GM18868 (cell line): Measurements from ENCODE around the gene PARD6A.
A peak's percentile ranks its signal among the peaks of the same experiment; 100 is the strongest.

Experiments used
- ATAC-seq: cut with Tn5 transposase; IDR thresholded peaks from one replicate; pipeline ENCODE4 v1.9.1; 2021; ENCODE audit warnings: mild to moderate bottlenecking, moderate library complexity; ENCODE audit not compliant: unreplicated experiment

PARD6A gene, protein sequence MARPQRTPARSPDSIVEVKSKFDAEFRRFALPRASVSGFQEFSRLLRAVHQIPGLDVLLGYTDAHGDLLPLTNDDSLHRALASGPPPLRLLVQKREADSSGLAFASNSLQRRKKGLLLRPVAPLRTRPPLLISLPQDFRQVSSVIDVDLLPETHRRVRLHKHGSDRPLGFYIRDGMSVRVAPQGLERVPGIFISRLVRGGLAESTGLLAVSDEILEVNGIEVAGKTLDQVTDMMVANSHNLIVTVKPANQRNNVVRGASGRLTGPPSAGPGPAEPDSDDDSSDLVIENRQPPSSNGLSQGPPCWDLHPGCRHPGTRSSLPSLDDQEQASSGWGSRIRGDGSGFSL

DNA sequence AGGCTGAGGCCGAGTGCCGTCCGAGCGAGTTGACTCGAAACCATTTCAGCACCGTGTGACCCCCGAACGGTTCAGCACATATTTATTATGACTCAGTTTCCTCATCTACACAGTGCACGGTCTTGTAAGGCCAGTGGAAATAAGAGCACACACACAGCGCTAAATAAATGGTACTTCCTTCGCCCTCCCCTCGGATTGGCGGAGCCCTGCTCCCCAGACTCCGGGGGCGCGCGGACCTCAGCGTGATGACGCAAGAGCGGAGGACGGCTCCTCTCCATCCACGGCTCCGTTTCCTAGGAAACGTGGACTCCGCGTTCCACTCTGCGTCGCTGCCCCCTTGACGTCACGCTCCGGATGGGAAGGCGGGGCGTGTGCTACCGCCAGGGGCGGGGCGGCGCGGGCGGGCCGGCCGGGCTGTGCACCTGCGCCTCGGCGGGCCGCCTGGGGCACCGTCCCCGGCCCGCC lies at the start of gene PARD6A:
Gene PARD6A, plus strand, starts transcription at position 397 of the 465 bp plus-strand sequence. CDS start 79 bp downstream, outside the sequence.
- peak; percentile 78 for ATAC-seq

DNA sequence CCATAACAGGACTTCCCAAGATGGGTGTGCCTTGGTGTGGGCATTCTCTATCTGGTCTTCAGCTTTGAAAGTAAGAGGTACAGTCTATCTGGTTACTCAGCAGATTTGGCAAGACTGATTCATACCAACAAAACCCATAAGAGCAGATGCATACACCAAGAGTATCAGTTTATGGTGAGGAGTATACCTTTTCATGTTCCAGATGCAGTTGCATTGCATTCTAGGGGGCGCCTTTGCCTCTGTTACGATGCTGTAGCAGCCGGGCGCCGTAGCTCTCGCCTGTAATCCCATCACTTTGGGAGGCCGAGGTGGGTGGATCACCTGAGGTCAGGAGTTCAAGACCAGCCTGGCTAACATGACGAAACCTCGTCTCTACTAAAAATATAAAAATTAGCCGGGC lies 47.0 kb upstream of the PARD6A start:
- ATAC-seq = no peak

- ATAC-seq = no peak
Measured at GRCh38 chr16:67628216-67628615, 32.5 kb upstream of the PARD6A start.

GRCh38 chr16:67632415-67633172 lies 28.2 kb upstream of the PARD6A start:
- no peak for ATAC-seq

DNA sequence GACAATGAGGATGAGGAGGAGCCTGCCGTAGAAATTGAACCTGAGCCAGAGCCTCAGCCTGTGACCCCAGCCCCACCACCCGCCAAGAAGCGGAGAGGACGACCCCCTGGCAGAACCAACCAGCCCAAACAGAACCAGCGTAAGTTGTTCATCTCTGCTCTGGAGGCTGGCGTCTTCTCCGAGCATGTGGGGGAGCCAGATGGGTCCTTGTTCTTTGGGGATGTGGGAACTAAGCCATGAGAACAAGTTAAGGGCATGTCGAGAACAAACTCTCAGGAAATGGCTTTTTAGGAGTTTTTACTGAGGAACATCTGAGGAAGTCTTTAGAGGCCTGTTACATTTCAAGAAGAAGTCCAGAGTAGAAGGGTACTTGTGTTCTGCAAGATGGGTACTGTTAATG lies 24.0 kb upstream of the PARD6A start:
- no peak for ATAC-seq

DNA sequence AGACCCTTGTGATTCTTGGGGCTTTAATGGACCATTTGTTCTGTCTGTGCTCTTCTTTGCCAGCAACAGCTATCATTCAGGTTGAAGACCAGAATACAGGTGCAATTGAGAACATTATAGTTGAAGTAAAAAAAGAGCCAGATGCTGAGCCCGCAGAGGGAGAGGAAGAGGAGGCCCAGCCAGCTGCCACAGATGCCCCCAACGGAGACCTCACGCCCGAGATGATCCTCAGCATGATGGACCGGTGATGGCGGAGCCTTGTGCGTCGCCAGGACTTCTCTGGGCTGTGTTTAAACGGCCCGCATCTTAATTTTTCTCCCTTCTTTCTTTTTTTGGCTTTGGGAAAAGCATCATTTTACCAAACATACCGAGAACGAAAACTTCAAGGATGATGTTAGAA lies 23.1 kb upstream of the PARD6A start:
- ATAC-seq = no peak

DNA sequence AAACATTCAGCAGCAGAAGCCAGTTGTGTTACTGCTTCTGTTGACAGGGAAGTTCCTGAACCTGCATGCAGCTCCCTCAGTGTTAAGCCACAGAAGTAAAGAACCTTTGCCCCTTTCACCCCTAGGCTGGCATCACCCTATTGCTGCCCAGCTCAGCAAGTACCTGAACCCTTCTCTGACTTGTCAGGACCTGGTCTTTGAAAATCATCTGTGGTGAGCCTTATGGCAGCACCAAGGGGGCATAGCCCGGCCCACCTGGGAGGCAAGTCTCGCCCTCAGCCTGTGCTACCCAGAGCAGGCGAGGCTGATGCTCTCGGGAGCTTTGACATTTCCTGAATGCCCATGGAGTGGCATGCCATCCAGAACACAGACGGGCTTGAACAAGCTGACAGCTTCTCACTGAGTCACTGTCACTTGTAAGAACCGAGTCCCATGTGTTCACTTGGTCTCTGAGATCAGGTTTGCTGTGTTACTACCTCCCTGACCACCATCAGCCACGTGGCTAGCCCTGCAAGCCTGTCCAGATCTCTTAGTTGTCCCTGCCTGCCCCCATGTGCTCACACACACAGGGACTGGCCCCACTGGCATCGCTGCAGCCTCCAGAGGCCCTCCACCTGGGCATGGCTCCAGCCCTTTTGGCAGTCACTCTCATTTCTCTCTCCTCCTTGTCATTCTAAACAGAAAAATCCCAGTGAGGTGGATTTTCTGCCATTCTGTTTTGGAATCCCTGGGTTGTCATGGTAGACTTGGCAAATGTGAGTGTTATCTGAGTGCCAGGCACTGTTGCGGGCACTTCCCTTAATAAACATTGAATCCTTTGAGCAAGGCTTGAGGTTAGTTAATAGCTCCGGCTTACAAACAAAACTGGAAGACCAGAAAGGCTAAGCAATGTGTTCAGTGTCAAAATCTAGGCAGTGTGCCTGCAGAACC lies 18.7 kb upstream of the PARD6A start:
- ATAC-seq = no peak

DNA sequence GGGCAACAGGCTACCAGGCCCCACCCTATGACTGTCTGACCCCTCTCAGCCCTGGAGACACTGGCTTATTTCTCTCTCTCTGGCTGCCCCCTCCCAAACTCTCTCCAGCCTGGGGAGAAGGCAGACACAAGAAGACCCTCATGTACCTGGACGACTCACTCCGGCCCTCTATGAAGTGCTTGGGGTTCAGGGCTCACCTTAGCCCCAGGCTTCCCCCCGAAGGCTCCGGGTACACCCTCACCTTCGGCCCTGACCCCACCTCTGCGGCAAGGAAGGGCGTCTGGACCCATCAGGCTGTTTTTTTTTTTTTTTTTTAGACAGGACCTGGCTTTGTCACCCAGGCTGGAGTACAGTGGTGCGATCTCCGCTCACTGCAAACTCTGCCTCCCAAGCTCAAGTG lies 16.7 kb upstream of the PARD6A start:
- ATAC-seq = no peak

DNA sequence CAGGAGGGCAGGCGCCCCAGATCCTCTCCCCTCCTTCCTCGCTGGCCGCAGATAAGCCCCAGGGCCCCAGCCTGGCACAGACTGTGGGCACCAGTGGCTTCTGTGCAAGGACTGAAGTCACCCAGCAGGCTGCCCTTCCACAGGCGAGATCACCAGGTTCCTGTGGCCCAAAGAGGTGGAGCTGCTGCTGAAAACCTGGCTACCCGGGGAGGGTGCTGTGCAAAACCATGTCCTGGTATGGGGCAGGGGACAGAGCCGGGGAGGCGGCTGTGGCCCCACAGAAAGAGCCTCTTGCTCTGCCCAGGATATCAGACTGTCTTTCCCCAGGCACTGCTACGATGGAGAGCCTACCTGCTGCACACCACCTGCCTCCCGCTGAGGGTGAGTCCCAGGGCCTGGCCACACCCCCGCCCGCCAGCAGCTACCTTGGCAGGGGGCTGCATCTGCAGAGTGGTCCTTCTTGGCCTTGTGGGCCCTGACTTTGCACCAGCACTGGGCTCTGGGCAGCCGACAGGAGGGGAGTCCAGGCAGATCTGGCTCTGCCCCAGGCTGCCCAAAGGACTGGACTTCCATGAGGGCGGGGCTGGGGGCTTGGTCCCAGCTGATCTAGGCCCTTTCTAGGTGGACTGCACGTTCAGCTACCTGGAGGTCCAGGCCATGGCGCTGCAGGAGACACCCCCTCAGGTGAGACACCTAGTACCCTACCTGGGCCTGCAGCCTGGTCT lies 15.2 kb upstream of the PARD6A start:
- ATAC-seq = no peak

DNA sequence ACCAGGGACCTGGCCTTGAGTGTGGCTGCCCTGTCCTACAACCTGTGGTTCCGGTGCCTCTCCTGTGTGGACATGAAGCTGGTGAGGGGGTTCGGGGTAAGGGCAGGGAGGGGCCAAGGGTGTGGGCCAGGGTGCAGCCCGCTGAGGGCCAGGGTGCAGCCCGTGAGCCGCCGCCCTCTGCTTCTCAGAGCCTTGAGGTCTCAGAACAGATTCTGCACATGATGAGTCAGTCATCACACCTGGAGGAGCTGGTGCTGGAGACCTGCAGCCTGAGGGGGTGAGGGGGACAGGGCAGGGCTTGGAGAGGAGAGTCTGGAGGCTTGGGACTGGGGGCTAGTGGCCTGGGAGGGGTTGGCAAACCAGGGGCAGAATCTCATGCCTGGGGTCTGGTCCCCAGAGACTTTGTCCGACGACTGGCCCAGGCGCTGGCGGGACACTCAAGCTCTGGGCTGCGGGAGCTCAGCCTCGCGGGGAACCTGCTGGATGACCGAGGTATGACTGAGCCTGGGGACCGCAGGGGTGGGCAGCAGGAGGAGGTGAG lies 13.6 kb upstream of the PARD6A start:
- ATAC-seq = no peak

DNA sequence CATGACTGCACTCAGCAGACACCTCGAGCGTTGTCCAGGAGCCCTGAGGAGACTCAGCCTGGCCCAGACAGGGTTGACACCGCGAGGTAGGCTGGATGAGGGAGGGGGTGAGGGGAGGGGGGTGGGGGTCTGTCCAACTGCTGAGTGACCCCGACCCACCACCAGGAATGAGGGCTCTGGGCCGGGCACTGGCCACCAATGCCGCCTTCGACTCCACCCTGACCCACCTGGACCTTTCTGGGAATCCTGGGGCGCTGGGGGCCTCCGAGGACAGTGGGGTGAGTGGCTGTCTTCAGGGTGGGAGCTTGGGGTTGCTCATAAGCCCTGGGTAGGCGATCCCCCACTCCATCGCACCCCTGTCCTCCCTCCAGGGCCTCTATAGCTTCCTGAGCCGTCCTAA lies 13.1 kb upstream of the PARD6A start:
- ATAC-seq = no peak

DNA sequence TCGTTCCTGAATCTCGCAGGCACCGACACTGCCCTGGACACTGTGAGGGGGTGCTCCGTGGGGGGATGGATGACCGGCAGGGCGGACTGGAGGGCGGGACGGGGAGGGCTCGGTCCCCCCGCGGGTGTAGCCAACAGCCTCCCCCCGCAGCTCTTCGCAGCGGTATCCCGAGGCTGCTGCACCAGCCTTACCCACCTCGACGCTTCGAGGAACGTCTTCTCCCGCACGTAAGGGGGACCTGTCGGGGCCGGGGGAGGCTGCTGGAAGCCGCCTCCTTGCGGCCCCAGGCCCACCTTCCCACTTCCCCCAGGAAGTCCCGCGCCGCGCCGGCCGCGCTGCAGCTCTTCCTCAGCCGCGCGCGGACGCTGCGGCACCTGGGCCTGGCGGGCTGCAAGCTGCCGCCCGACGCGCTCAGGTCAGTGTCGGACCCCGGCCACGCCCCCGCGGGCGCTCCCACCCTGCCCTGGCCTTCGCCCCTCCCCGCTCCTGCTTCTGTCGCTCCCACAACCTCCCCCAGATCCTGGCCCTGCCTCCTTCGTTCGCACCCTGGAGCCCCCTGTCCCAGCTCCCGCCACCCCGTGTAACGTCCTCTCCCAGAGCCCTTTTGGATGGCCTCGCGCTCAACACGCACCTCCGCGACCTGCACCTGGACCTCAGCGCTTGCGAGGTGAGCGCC lies 12.5 kb upstream of the PARD6A start:
- no peak for ATAC-seq

GRCh38 chr16:67648764-67649407 lies 11.9 kb upstream of the PARD6A start:
- ATAC-seq = no peak

GRCh38 chr16:67649494-67649931 lies 11.2 kb upstream of the PARD6A start:
- no peak for ATAC-seq

DNA sequence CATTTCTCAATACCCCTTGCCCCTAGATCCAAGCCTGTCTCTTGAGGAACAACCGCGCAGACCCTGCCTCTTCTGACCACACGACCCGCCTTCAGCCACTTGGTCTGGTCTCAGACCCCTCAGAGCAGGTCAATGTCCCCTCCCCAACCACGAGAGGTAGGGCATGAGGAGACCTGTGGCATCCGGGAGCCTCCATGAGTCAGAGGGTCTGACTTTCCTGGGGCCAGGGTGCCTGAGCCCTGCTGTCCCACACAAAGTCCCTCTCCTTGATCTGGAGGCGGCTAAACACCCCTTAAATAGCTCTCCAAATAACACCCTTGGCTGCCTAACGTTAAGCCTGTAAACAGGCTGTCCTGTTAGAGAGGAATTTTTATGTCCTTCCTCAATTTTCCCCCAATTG lies 10.7 kb upstream of the PARD6A start:
- ATAC-seq = no peak

GRCh38 chr16:67651039-67651438 lies 9.7 kb upstream of the PARD6A start:
- ATAC-seq = no peak

DNA sequence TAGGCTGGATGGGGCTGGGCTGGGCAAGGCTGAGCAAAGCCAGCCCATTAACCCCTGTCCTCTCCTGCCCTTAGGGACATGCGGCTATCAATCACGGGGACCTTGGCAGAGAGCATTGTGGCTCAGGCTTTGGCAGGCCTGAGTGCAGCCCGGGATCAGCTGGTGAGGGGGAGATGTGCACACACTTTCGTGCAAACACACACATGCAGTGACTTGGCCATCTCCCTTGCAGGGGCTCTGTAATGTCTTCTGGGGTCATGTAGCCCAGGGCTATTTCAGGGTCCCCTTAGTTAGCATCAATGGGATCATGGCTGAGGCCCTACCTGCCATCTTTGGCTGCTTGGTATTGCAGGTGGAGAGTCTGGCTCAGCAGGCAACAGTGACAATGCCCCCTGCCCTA lies 8.9 kb upstream of the PARD6A start:
- no peak for ATAC-seq

GRCh38 chr16:67652578-67653127 lies 8.1 kb upstream of the PARD6A start:
- no peak for ATAC-seq
